ENCODE data around the gene GRIFIN.
"Not testable (repeated sequence)": the region's sequence is repeated elsewhere in the genome, so short reads cannot be mapped to it uniquely, and the experiment has no call there.

Gene GRIFIN

DNA sequence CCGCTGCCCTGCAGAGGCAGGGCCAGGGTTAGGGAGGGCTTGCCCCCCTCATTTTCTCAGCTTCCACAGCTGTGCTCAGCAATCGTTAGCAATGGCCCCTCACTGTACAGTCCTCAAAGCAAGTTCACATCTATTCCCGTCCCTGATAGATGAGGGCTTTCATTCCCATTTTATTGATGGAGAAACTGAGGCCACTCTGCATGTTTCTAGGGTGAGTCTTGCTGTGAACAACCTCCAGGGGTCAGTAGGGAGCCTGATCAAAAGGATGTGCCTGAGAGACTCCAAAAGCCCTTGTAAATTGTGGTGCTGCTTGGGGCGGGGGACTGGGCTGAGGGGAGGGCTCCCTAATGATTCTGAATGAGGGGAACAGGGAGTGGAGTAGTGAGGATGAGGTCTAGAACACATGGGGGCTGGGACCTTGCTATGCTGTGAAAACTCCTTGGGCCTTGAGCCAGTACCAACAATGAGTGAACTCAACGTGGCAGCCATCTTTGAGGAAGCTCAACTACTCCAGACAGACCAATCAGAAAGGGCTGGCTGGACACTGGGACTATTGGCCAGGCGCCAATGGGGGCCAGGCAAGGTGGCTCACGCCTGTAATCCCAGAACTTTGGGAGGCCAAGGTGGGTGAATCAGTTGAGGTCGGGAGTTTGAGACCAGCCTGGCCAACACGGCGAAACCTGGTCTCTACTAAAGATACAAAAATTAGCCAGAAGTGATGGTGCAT lies 6.7 kb upstream of the GRIFIN start:
- in situ Hi-C loops (cut with HindIII; ENCODE audit: low sequenced_read_pairs), result loop anchor here (5.0 kb wide), 1 partner anchor 84 kb away; no protein-coding TSS in a partner anchor

- in situ Hi-C loops (cut with HindIII; ENCODE audit: low sequenced_read_pairs), result loop anchor here (5.0 kb wide), 1 partner anchor 86 kb away; no protein-coding TSS in a partner anchor
Observed at GRCh38 chr7:2481195-2481594, 5.0 kb upstream of the GRIFIN start.

DNA sequence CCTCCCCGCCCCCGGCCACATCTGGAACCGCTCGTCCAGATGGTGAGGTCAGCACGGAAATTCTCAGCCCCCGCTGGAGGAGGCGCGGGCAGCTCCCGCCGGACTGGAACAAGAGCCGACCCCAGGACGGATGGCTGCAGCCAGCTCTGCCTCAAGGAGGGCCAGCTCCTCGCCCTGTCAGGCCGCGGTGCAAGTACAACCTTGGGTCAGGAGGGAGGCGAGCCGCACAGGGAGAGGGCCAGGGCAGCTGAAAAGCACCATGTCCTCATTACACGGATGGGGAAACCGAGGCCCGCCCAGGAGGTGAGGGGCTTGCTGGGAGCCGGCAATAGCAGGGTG lies 3.8 kb upstream of the GRIFIN start:
- in situ Hi-C loops (cut with HindIII; ENCODE audit: low sequenced_read_pairs), result loop anchor here (5.0 kb wide), 1 partner anchor 87 kb away; no protein-coding TSS in a partner anchor

- in situ Hi-C loops (cut with HindIII; ENCODE audit: low sequenced_read_pairs), result loop anchor here (5.0 kb wide), 1 partner anchor 88 kb away; no protein-coding TSS in a partner anchor
Observed at GRCh38 chr7:2479276-2480069, 3.3 kb upstream of the GRIFIN start.

GRCh38 chr7:2478800-2479199 lies 2.6 kb upstream of the GRIFIN start:
- in situ Hi-C loops (cut with HindIII; ENCODE audit: low sequenced_read_pairs), result no loop called here

GRCh38 chr7:2478399-2478785 lies 2.2 kb upstream of the GRIFIN start:
- in situ Hi-C loops (cut with HindIII; ENCODE audit: low sequenced_read_pairs), result no loop called here

DNA sequence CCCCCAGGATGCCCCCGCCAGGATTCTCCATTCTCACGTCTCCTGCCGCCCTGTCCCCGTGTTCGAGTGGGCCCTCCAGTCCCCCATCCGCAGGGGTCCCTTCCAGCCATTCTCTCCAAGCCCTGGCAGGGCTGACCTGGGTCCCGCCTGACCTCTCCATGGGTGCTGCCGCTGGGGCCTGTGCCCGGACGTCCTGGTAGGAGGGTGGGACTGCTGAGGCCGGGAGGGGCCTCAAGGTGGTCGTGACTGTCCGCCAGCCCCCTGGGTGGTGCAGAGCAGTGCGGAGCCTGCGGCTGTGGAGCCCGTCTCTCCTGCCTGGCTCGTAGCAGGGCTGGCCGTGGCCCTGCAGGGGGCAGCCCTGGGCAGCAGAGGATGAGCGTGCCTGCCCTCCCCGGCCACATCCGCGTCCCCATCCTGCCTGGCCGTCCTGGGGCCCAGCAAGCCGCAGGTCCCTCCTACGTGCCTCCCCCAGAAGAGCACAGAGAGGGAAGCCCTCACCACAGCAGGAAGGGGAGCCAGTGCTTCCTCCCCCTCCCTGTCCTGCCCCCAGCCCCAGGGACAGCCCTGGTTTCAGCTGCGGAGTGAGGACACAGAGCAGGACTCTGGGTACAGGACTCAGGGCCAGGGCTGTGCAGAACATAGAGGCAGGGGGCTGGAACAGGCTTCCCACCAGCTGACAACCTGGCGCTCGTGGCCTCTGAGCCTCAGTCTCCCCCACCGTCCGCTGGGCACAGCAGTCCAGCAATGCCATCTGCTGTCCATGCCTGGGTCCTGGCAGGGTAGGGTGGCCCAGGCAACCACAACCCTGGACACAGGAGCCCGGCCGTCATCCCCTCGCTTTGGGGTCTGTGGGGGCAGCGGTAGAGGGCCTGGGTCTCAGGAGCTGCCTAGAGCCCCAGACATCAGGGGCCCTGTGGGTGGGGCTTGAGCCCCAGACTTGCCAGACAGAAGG lies 1.5 kb upstream of the GRIFIN start:
- in situ Hi-C loops (cut with HindIII; ENCODE audit: low sequenced_read_pairs), result no loop called here

GRCh38 chr7:2476776-2477446 lies 713 bp upstream of the GRIFIN start:
- in situ Hi-C loops (cut with HindIII; ENCODE audit: low sequenced_read_pairs), result no loop called here

GRCh38 chr7:2475678-2476015 lies 551 bp downstream of the GRIFIN start:
- in situ Hi-C loops (cut with HindIII; ENCODE audit: low sequenced_read_pairs), result no loop called here

- in situ Hi-C loops (cut with HindIII; ENCODE audit: low sequenced_read_pairs), result no loop called here
Observed at GRCh38 chr7:2474813-2475677, 1.2 kb downstream of the GRIFIN start.

DNA sequence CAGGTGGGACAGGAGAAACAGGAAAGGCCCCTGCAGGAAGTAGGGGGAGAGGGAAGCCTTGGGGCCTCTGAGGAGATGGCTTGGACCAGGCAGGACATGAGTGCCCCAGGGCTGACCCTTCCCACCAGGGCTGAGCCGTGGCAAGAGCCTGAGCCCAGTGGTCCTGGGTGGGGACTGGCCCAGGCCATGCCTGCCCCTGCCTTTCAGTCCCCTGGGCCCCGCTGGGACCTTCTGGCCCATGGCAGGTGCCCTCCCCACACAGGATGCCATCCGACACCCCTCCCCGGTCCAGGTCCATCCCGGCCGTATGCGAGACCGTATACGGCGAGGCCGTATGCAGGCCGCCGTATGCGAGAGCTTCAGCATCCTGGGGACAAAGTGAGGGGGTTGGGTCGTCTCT lies 2.0 kb downstream of the GRIFIN start:
- in situ Hi-C loops (cut with HindIII; ENCODE audit: low sequenced_read_pairs), result no loop called here

GRCh38 chr7:2473496-2474180 lies 2.6 kb downstream of the GRIFIN start:
- in situ Hi-C loops (cut with HindIII; ENCODE audit: low sequenced_read_pairs), result no loop called here

DNA sequence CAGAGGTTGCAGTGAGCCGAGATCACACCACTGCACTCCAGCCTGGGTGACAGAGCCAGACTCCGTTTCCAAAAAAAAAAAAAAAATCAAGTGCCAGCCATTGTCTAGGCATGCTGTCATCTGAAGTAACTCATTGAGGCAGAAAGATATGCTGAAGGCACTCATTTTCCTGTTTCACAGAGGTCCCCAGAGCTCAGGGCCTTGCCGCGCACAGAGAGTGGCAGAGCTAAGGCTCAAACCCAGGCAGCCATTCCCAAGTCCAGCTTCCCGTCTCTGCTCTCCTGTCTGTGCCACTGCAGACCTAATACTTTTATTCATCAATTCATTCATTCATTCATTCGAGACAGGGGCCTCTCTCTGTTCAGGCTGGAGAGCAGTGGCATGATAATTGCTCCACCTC lies 3.5 kb downstream of the GRIFIN start:
- in situ Hi-C loops (cut with HindIII; ENCODE audit: low sequenced_read_pairs), result no loop called here

DNA sequence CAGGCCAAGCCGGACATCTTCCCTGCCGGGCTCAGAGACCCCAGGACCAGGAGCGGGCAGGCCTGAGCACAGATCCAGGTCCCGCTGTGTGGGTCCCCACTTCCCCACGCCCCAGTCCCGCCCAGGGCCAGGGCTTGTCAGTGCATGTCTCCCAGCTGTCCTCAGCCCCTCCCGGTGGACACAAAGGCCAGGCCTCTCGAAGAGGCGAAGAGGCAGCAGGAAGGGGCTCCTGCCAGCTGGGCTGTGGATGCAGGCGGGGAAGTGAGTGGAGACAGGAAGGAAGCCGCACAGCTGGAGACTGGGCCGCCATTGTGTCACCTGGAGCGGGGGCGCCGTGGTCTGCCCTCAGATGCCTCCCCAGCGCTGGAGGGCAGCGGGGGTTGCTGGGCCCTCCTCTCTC lies 4.8 kb downstream of the GRIFIN start:
- in situ Hi-C loops (cut with HindIII; ENCODE audit: low sequenced_read_pairs), result no loop called here

DNA sequence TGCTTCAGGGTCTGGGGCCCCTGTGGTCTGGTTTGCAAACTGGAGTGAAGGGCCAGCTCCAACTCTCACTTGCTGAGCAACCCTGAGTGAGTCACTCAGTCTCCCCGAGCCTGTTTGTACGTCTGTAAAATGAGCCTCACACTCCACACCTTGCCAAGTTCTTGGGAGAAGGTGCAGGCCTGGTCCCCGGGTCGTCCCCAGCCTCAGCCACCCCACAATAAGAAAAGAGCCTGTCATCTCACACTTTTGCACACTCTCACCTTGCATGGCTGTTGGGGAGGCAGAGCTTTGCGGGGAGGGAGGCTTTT lies 5.2 kb downstream of the GRIFIN start:
- in situ Hi-C loops (cut with HindIII; ENCODE audit: low sequenced_read_pairs), result no loop called here

DNA sequence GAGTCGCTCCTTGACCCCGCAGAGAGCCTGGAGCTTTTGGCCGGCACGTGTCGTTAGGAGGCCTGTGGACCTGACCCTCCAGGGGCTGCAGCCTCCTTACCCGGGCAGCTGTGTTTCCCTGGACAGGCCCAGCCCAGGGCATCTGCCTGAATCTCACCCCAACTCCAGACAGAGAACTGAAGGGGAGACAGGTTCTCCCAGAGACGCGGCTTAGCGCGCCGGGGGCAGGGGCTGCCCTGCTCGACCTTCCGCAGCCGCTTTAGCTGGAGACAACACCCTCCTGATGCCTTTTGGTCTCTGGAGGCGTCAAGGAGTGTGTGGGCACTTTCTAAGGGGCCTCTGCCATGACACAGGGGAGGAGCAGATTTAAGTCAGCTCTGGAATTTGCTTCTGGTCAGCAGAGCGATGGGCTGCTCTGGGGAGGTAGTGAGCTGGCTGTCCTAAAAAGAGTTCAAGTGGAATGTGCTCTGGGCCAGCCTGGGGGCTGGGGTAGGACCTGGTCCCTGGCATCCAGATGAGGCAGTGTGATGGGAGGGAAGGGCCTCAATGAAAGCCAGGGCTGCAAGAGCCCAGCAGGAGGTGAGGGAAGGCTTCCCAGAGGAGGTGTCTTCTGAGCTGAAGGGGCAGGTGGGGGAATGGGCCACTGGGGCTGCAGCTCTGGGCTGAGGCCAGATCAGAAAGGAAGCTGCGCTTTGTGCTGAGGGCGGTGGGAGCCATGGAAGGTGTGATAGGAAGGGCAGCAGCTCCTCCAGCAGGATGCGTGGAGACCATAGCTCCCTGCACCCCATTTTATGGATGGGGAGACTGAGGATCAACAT lies 5.8 kb downstream of the GRIFIN start:
- in situ Hi-C loops (cut with HindIII; ENCODE audit: low sequenced_read_pairs), result no loop called here

GRCh38 chr7:2469460-2470203 lies 6.6 kb downstream of the GRIFIN start:
- in situ Hi-C loops (cut with HindIII; ENCODE audit: low sequenced_read_pairs), result not testable (repeated sequence)

DNA sequence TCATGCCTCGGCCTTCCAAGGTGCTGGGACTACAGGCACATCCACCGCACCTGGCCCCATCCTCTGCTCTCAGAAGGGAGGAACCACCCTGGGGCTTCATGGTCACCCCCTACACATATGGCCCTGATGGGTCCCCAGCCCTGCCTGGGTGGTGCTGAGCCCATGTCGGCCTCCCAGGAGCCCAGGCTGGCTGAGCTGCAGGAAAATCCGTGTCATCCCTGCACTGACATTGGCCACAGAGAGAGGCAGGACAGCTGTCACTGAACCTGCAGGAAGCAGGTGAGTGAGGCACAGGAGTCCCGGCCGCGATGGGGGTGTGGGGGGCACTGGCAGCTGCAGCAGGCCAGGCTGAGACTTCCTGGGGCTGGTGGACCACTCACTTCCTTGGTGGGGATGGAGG lies 8.0 kb downstream of the GRIFIN start:
- in situ Hi-C loops (cut with HindIII; ENCODE audit: low sequenced_read_pairs), result no loop called here

Data from endothelial cell of hepatic sinusoid (primary cell).